ENCODE measurements around the gene SH3D21.

Gene SH3D21

DNA sequence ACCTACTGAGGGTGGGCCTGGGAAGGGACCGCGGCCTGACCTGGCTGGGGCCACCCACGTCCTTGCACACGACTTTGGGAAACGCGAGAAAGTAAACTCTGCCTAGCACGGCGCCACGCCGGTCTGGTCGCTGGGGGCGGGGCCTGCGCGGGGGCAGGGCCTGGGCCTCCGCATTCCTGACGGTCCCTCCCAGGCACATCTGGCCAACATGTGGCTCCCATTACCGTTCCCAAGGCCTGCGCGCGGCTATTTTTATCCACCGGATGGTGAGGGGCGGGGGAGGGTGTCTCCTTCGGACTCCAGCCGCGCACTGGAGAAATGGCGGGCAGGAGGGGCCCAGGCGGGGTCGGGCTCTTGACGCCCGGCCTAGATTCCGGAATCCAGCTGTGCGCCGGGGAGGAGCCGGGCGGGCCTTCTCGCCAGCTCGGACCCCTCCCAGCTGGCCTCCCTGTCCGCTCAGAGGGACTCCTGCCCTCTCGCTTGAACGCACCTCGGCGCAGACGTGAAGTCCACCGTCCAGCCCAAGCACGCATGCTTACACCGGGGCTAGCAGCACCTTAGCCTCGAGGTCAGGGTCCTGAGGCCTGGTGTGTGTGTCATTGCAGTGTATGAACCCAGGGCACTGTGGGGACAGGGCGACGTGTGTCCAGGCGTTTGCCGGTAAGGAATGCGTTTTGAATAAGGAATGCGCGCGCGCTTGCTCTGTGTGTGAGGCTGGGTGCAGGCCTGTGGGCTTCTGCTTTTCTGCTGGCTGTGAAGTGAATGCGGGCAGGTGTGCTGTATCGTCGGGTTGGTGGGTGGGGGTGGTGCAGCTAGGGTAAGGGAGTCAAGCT, 15.2 kb downstream of the SH3D21 start:
- Histone ChIP-seq H2AFZ (ENCODE audit: low read depth, low read length) (no peak overlapping the region), H3K9ac (ENCODE audit: low read length) (no peak overlapping the region), H4K20me1 (ENCODE audit: insufficient read depth, low read length) (no peaks in the 10 kb centered on the region)

DNA sequence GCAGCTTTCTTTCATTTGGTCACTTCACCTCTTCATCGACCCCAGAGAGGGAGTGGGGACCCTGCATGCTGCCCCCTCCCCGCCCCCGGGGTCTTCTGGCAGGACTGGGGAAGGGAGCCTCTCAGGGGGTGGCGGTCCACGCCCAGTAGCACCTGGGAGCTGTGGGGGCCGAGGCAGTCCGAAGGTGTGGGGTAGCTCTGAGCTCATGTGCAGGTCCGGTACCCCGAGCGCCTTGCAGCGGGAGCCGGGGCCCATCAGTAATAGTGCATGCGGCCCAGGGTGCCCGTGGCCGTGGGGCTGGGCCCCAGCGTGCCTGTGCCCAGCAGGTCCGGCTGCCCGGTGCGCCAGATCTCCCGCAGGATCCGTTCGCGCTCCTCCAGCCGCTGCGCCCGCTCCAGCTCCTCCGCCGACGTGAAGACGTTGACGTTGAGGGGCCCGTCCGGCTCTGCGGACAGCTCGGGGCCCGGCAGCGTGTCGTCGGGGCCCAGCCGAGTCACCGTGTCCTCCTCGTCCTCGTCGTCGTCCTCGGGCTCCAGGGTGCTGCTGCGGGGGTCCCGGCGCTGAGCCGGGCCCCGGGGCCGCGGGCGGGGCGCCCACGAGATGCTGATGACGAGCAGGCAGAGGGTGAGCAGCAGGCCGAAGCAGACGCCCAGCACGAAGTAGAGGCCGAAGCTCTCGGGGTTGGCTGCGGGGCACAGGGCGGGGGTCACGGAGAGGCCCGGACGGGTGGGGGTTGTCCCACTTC, 16.0 kb downstream of the SH3D21 start:
- Histone ChIP-seq H3K27ac (ENCODE audit: low read length) (no peak overlapping the region), H3K9me3 (ENCODE audit: insufficient read depth, low read length) (no peaks in the 10 kb centered on the region), H4K20me1 (ENCODE audit: insufficient read depth, low read length) (no peaks in the 10 kb centered on the region), H3K4me2 (ENCODE audit: low read length) (no peak overlapping the region), H3K4me1 (ENCODE audit: low read length) (no peaks in the 10 kb centered on the region), H2AFZ (ENCODE audit: low read depth, low read length) (no peak overlapping the region), H3K79me2 (ENCODE audit: low read length) (no peaks in the 10 kb centered on the region), H3K9ac (ENCODE audit: low read length) (no peak overlapping the region), H3K4me3 (ENCODE audit: low read length) (no peak overlapping the region), H3K36me3 (replicated peaks; ENCODE audit: low read depth, low read length) (peaks cover under 1% of the 10 kb centered on the region), H3K27me3 (ENCODE audit: low read depth, low read length) (no peaks in the 10 kb centered on the region)
- TF ChIP-seq, protein P1, sequence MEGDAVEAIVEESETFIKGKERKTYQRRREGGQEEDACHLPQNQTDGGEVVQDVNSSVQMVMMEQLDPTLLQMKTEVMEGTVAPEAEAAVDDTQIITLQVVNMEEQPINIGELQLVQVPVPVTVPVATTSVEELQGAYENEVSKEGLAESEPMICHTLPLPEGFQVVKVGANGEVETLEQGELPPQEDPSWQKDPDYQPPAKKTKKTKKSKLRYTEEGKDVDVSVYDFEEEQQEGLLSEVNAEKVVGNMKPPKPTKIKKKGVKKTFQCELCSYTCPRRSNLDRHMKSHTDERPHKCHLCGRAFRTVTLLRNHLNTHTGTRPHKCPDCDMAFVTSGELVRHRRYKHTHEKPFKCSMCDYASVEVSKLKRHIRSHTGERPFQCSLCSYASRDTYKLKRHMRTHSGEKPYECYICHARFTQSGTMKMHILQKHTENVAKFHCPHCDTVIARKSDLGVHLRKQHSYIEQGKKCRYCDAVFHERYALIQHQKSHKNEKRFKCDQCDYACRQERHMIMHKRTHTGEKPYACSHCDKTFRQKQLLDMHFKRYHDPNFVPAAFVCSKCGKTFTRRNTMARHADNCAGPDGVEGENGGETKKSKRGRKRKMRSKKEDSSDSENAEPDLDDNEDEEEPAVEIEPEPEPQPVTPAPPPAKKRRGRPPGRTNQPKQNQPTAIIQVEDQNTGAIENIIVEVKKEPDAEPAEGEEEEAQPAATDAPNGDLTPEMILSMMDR (IDR thresholded peaks at IDR 0.05; ENCODE audit: low read depth, low read length), result no peak
- no peak for TF ChIP-seq EZH2phosphoT487 (IDR thresholded peaks at IDR 0.05; ENCODE audit: low read depth)

More for the DNA sequence above, 15.2 kb downstream of the SH3D21 start:
- Histone ChIP-seq H3K9me3 (ENCODE audit: insufficient read depth, low read length) (no peaks in the 10 kb centered on the region), H3K4me3 (ENCODE audit: low read length) (no peak overlapping the region), H3K4me1 (ENCODE audit: low read length) (no peaks in the 10 kb centered on the region), H3K36me3 (replicated peaks; ENCODE audit: low read depth, low read length) (peaks cover 3% of the 10 kb centered on the region), H3K79me2 (ENCODE audit: low read length) (no peaks in the 10 kb centered on the region), H3K27me3 (ENCODE audit: low read depth, low read length) (no peaks in the 10 kb centered on the region), H3K4me2 (ENCODE audit: low read length) (no peak overlapping the region), H3K27ac (ENCODE audit: low read length) (no peak overlapping the region)
- TF ChIP-seq, protein P1 (IDR thresholded peaks at IDR 0.05; ENCODE audit: low read depth, low read length), result no peak
- no peak for TF ChIP-seq EZH2phosphoT487 (IDR thresholded peaks at IDR 0.05; ENCODE audit: low read depth)

DNA sequence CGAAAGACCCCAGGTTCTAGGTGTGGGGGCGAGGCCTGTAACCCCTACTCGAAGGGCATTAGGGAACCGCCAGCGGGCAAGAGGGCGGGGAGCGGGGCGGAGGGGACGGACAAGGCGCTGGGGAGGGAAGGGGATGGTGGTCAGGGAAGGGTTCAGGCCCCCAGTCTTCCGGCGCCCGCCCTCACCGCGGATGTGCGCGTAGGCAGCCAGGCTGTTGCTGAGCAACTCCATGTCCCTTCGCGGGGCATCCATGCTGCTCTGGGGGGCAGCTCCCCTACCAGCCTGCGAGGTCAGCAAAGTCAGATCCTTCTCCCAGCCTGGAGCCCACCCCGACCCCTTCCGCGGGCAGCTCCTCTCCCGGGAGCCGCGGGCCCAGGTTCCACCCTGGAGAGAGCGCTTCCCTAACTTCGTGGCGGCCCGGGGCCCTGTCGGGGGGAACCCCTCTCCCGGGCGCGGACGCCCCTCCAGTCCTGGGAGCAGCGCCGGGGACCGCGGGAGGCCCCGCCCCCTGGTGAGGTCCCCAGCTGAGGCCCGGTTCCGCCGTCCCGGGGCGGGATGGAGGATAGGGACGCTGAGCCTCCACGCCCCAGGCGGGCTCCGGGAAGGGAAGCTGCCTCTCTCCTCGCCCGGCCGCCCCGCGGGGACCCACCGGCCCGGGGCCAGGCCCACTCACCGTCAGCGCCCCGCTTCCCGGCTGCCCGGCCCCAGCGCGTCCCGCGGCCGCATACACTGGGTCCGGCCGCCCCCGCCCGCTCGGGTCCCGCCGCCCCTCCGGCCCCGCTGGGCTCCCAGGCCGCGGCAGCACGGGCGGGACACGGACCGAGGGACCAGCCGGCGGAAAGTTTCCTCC, 16.8 kb downstream of the SH3D21 start:
- H3K4me3 ChIP-seq (ENCODE audit: low read length), result peak overlapping the region; percentile 64
- no peak overlapping the region for H2AFZ ChIP-seq (ENCODE audit: low read depth, low read length)
- TF ChIP-seq EZH2phosphoT487 (IDR thresholded peaks at IDR 0.05; ENCODE audit: low read depth), result no peak
- TF ChIP-seq, protein P1 (IDR thresholded peaks at IDR 0.05; ENCODE audit: low read depth, low read length), result no peak
- H3K27me3 ChIP-seq (ENCODE audit: low read depth, low read length), result no peaks in the 10 kb centered on the region
- H3K4me2 ChIP-seq (ENCODE audit: low read length), result peak overlapping the region; percentile 59
- H4K20me1 ChIP-seq (ENCODE audit: insufficient read depth, low read length), result no peaks in the 10 kb centered on the region
- H3K4me1 ChIP-seq (ENCODE audit: low read length), result no peaks in the 10 kb centered on the region
- no peaks in the 10 kb centered on the region for H3K36me3 ChIP-seq (replicated peaks; ENCODE audit: low read depth, low read length)
- no peak overlapping the region; the same call in 1 of the 2 replicates for H3K9ac ChIP-seq (ENCODE audit: low read length)
- H3K79me2 ChIP-seq (ENCODE audit: low read length), result no peaks in the 10 kb centered on the region
- H3K27ac ChIP-seq (ENCODE audit: low read length), result no peak overlapping the region
- no peaks in the 10 kb centered on the region for H3K9me3 ChIP-seq (ENCODE audit: insufficient read depth, low read length)

Measured in OCI-LY3 (cell line).